Subcutaneous abdominal adipose tissue (tissue), 5 donors: Measurements from ENCODE around the gene MCOLN1.
"Not testable (repeated sequence)": the region's sequence is repeated elsewhere in the genome, so short reads cannot be mapped to it uniquely, and the experiment has no call there.

Experiments used
- H3K27ac ChIP-seq: one replicate; pipeline ENCODE4 v1.7.0; 2013; ENCODE audit warnings: low read depth, mild to moderate bottlenecking, inconsistent platforms, low read length, moderate library complexity
- H3K27me3 ChIP-seq, 5 donors: one replicate each; pipeline ENCODE4 v1.7.0; 2013; ENCODE audit warnings: low read length in 5 of 5, inconsistent platforms in 1 of 5; ENCODE audit not compliant: control insufficient read depth in 5 of 5, insufficient read depth in 4 of 5
- H3K36me3 ChIP-seq, 5 donors: one replicate each; pipeline ENCODE4 v1.7.0; 2013; ENCODE audit warnings: low read length in 5 of 5; ENCODE audit not compliant: control insufficient read depth in 5 of 5, insufficient read depth in 5 of 5
- H3K4me1 ChIP-seq, 5 donors: one replicate each; pipeline ENCODE4 v1.7.0; 2013; ENCODE audit warnings: low read length in 5 of 5, mild to moderate bottlenecking in 3 of 5, moderate library complexity in 1 of 5; ENCODE audit not compliant: control insufficient read depth in 5 of 5, insufficient read depth in 5 of 5
- H3K4me3 ChIP-seq, 5 donors: one replicate each; pipeline ENCODE4 v1.7.0; 2013; ENCODE audit warnings: low read length in 5 of 5, low read depth in 1 of 5
- H3K9ac ChIP-seq, 5 donors: one replicate each; pipeline ENCODE4 v1.7.0; 2013; ENCODE audit warnings: low read length in 5 of 5, mild to moderate bottlenecking in 4 of 5, moderate library complexity in 3 of 5
- H3K9me3 ChIP-seq, 5 donors: one replicate each; pipeline ENCODE4 v1.7.0; 2013; ENCODE audit warnings: low read length in 5 of 5; ENCODE audit not compliant: control insufficient read depth in 5 of 5
- donor health status: healthy.
- donor health status: healthy.
- donor health status: healthy.
- donor health status: healthy.
- donor health status: healthy.

The MCOLN1 gene

GRCh38 chr19:7561325-7561724 is 38.9 kb downstream of the MCOLN1 start:
- H3K36me3 ChIP-seq, result peaks cover 0 to 52% (median 43%) of the 10 kb centered on the region in 5 donors
- H3K27ac ChIP-seq, result no peak overlapping the region
- peaks cover 0 to 5% (median 0%) of the 10 kb centered on the region in 5 donors for H3K9me3 ChIP-seq
- H3K4me3 ChIP-seq, result no peak overlapping the region
- H3K9ac ChIP-seq, result no peak overlapping the region
- H3K4me1 ChIP-seq, result no peaks in the 10 kb centered on the region
- no peaks in the 10 kb centered on the region for H3K27me3 ChIP-seq

- no peak overlapping the region for H3K27ac ChIP-seq
- no peak overlapping the region for H3K4me3 ChIP-seq
- no peaks in the 10 kb centered on the region for H3K4me1 ChIP-seq
- H3K27me3 ChIP-seq, result no peaks in the 10 kb centered on the region
- no peak overlapping the region for H3K9ac ChIP-seq
- peaks cover 0 to 5% (median 0%) of the 10 kb centered on the region in 5 donors for H3K9me3 ChIP-seq
- H3K36me3 ChIP-seq, result peaks cover 0 to 37% (median 28%) of the 10 kb centered on the region in 5 donors
Observed at GRCh38 chr19:7562646-7563393, 40.4 kb downstream of the MCOLN1 start.

GRCh38 chr19:7564866-7565265 is 42.4 kb downstream of the MCOLN1 start:
- Histone ChIP-seq H3K4me1 (no peaks in the 10 kb centered on the region), H3K9ac (no peak overlapping the region), H3K27me3 (no peaks in the 10 kb centered on the region), H3K27ac (no peak overlapping the region), H3K36me3 (peaks cover 0 to 17% (median 13%) of the 10 kb centered on the region in 5 donors), H3K4me3 (no peak overlapping the region), H3K9me3 (peaks cover 0 to 5% (median 0%) of the 10 kb centered on the region in 5 donors)

- H3K9ac ChIP-seq, result no peak overlapping the region
- no peak overlapping the region for H3K4me3 ChIP-seq
- peaks cover 0 to 15% (median 10%) of the 10 kb centered on the region in 5 donors for H3K36me3 ChIP-seq
- H3K9me3 ChIP-seq, result peaks cover 0 to 2% (median 0%) of the 10 kb centered on the region in 5 donors
- no peaks in the 10 kb centered on the region for H3K4me1 ChIP-seq
- H3K27ac ChIP-seq, result no peak overlapping the region
- H3K27me3 ChIP-seq, result no peaks in the 10 kb centered on the region
Observed at GRCh38 chr19:7565332-7565731, 42.9 kb downstream of the MCOLN1 start.

- Histone ChIP-seq H3K27ac (no peak overlapping the region), H3K9me3 (no peaks in the 10 kb centered on the region), H3K36me3 (no peaks in the 10 kb centered on the region), H3K4me3 (no peak overlapping the region), H3K4me1 (no peaks in the 10 kb centered on the region), H3K9ac (no peak overlapping the region), H3K27me3 (no peaks in the 10 kb centered on the region)
Observed at GRCh38 chr19:7570761-7571160, 48.3 kb downstream of the MCOLN1 start.

GRCh38 chr19:7575434-7576040 is 53.1 kb downstream of the MCOLN1 start:
- no peak overlapping the region for H3K27ac ChIP-seq

GRCh38 chr19:7577422-7577821 is 55.0 kb downstream of the MCOLN1 start:
- H3K27ac ChIP-seq, H3K36me3 ChIP-seq, H3K4me1 ChIP-seq, H3K4me3 ChIP-seq, H3K27me3 ChIP-seq, H3K9me3 ChIP-seq, H3K9ac ChIP-seq: not testable (repeated sequence)

More at GRCh38 chr19:7575434-7576040, 53.1 kb downstream of the MCOLN1 start:
- Histone ChIP-seq H3K4me3 (no peak overlapping the region), H3K9ac (no peak overlapping the region), H3K9me3 (no peaks in the 10 kb centered on the region), H3K4me1 (no peaks in the 10 kb centered on the region), H3K27me3 (peaks cover 0 to 2% (median 0%) of the 10 kb centered on the region in 5 donors), H3K36me3 (no peaks in the 10 kb centered on the region)

GRCh38 chr19:7578127-7578526 is 55.7 kb downstream of the MCOLN1 start:
- Histone ChIP-seq H3K27ac (no peak overlapping the region), H3K4me3 (no peak overlapping the region), H3K36me3 (no peaks in the 10 kb centered on the region), H3K9ac (no peak overlapping the region), H3K27me3 (peaks cover 0 to 2% (median 0%) of the 10 kb centered on the region in 5 donors), H3K4me1 (no peaks in the 10 kb centered on the region), H3K9me3 (no peaks in the 10 kb centered on the region)

GRCh38 chr19:7579182-7579581 is 56.8 kb downstream of the MCOLN1 start:
- no peaks in the 10 kb centered on the region for H3K4me1 ChIP-seq

GRCh38 chr19:7582446-7582845 is 60.0 kb downstream of the MCOLN1 start:
- Histone ChIP-seq H3K27ac (no peak overlapping the region), H3K27me3 (peaks cover 0 to 2% (median 0%) of the 10 kb centered on the region in 5 donors), H3K9me3 (no peaks in the 10 kb centered on the region), H3K4me3 (no peak overlapping the region), H3K4me1 (no peaks in the 10 kb centered on the region), H3K36me3 (no peaks in the 10 kb centered on the region), H3K9ac (no peak overlapping the region)

More at GRCh38 chr19:7579182-7579581, 56.8 kb downstream of the MCOLN1 start:
- H3K27ac ChIP-seq, result no peak overlapping the region
- peaks cover 0 to 2% (median 0%) of the 10 kb centered on the region in 5 donors for H3K27me3 ChIP-seq
- H3K9ac ChIP-seq, result no peak overlapping the region
- H3K9me3 ChIP-seq, result no peaks in the 10 kb centered on the region
- H3K36me3 ChIP-seq, result no peaks in the 10 kb centered on the region
- no peak overlapping the region for H3K4me3 ChIP-seq
